Neural cell (in vitro differentiated cells): ENCODE data around the gene PTPRS. TPM values are rescaled to one million over a fixed set of nuclear protein-coding genes. Genes with fewer than 3 reads are reported as not detected.
A peak's percentile ranks its signal among the peaks of the same experiment; 100 is the strongest.

Experiments used
- H2AFZ ChIP-seq: fragments of 200-600, 300-800 bp; sonication (generic), shearing (Covaris generic); 2 replicates; pipeline ENCODE4 v1.6.0; 2014; ENCODE audit warnings: low read depth, mild to moderate bottlenecking, antibody characterized with exemption, low read length, moderate library complexity
- H3F3A ChIP-seq: fragments of 200-600 bp; shearing (Covaris generic); 2 replicates; pipeline ENCODE4 v1.6.1; 2016; ENCODE audit warnings: mild to moderate bottlenecking, moderate library complexity, mixed read lengths, antibody characterized with exemption, low read length; ENCODE audit not compliant: insufficient read depth, poor library complexity, severe bottlenecking
- H3K27ac ChIP-seq: fragments of 200-600, 300-800 bp; sonication (generic), shearing (Covaris generic); 2 replicates; pipeline ENCODE4 v1.5.1; 2014; ENCODE audit warnings: mild to moderate bottlenecking, low read length, moderate library complexity
- H3K27me3 ChIP-seq: fragments of 300-800, 200-600 bp; sonication (generic), shearing (Covaris generic); 2 replicates; pipeline ENCODE4 v1.6.0; 2014; ENCODE audit warnings: mild to moderate bottlenecking, low read depth, low read length, moderate library complexity; ENCODE audit not compliant: insufficient read depth
- H3K36me3 ChIP-seq: fragments of 300-800, 200-600 bp; sonication (generic), shearing (Covaris generic); 2 replicates; pipeline ENCODE4 v1.5.1; 2014; ENCODE audit warnings: mild to moderate bottlenecking, antibody characterized with exemption, low read length, moderate library complexity; ENCODE audit not compliant: insufficient read depth
- H3K4me2 ChIP-seq: fragments of 300-800, 200-600 bp; sonication (generic), shearing (Covaris generic); 2 replicates; pipeline ENCODE4 v1.6.0; 2014; ENCODE audit warnings: mild to moderate bottlenecking, low read length
- H3K4me3 ChIP-seq: fragments of 300-800, 200-600 bp; sonication (generic), shearing (Covaris generic); 2 replicates; pipeline ENCODE4 v1.5.1; 2014; ENCODE audit warnings: mild to moderate bottlenecking, low read length, moderate library complexity
- H3K79me2 ChIP-seq: fragments of 200-600 bp; shearing (Covaris generic); replicated peaks from 2 replicates; pipeline ENCODE4 v1.6.0; 2014; ENCODE audit warnings: mild to moderate bottlenecking, low read length, moderate library complexity; ENCODE audit not compliant: insufficient read depth
- H3K9ac ChIP-seq: fragments of 300-800, 200-600 bp; sonication (generic), shearing (Covaris generic); 2 replicates; pipeline ENCODE4 v1.6.1; 2016; ENCODE audit warnings: mild to moderate bottlenecking, low read length, mixed read lengths
- H3K9me2 ChIP-seq: fragments of 200-600 bp; shearing (Covaris generic); 2 replicates; pipeline ENCODE4 v1.6.1; 2016; ENCODE audit warnings: mild to moderate bottlenecking, low read length, mixed read lengths; ENCODE audit not compliant: insufficient read depth
- H3K9me3 ChIP-seq: fragments of 200-600, 300-800 bp; sonication (generic), shearing (Covaris generic); 2 replicates; pipeline ENCODE4 v1.6.1; 2016; ENCODE audit warnings: mild to moderate bottlenecking, mixed run types, low read length, moderate library complexity, mixed read lengths
- H4K20me1 ChIP-seq: fragments of 200-600 bp; shearing (Covaris generic); 2 replicates; pipeline ENCODE4 v1.6.1; 2016; ENCODE audit warnings: mild to moderate bottlenecking, mixed run types; ENCODE audit not compliant: insufficient read depth
- EP300 ChIP-seq: fragments of 450-650 bp; conservative IDR thresholded peaks from 2 replicates; pipeline ENCODE4 v1.6.1; 2014; ENCODE audit warnings: antibody characterized with exemption, mild to moderate bottlenecking, moderate library complexity; ENCODE audit not compliant: poor library complexity, severe bottlenecking
- EZH2 ChIP-seq: fragments of 200-600, 300-800 bp; shearing (Covaris generic), sonication (generic); IDR thresholded peaks from 2 replicates; pipeline ENCODE4 v1.6.1; 2014; ENCODE audit warnings: antibody characterized with exemption, low read length, borderline replicate concordance, mild to moderate bottlenecking; ENCODE audit not compliant: insufficient read depth, poor library complexity, severe bottlenecking
- POLR2AphosphoS5 ChIP-seq: IDR thresholded peaks from 2 replicates; pipeline ENCODE4 v1.6.1; 2012
- RAD21 ChIP-seq: fragments of 450-650 bp; conservative IDR thresholded peaks from 2 replicates; pipeline ENCODE4 v1.6.1; 2014; ENCODE audit warnings: antibody characterized with exemption, mild to moderate bottlenecking, moderate library complexity
- SMC3 ChIP-seq: fragments of 450-650 bp; conservative IDR thresholded peaks from 2 replicates; pipeline ENCODE4 v1.6.1; 2014; ENCODE audit warnings: antibody characterized with exemption, mild to moderate bottlenecking, moderate library complexity; ENCODE audit not compliant: poor library complexity
- TAF1 ChIP-seq: IDR thresholded peaks from 2 replicates; pipeline ENCODE4 v1.6.1; 2012; ENCODE audit warnings: low read depth
- polyA plus RNA-seq: library from polyadenylated mRNA; depleted of rRNA; stranded (reverse); fragments of >200 nt; gene quantifications from 2 replicates; pipeline ENCODE4 v1.2.3, GENCODE V29; 2014
- TF ChIP-seq, protein P1 (sequence below): fragments of 450-650 bp; IDR thresholded peaks from 2 replicates; pipeline ENCODE4 v1.5.1; 2014; ENCODE audit warnings: antibody characterized with exemption, mild to moderate bottlenecking, moderate library complexity; ENCODE audit not compliant: poor library complexity, severe bottlenecking
- TF ChIP-seq, protein P2 (sequence below): IDR thresholded peaks from 2 replicates; pipeline ENCODE4 v1.6.1; 2012; ENCODE audit warnings: borderline replicate concordance

PTPRS gene
- polyA plus RNA-seq, 1 donor from 2014 or later = 121 TPM

DNA sequence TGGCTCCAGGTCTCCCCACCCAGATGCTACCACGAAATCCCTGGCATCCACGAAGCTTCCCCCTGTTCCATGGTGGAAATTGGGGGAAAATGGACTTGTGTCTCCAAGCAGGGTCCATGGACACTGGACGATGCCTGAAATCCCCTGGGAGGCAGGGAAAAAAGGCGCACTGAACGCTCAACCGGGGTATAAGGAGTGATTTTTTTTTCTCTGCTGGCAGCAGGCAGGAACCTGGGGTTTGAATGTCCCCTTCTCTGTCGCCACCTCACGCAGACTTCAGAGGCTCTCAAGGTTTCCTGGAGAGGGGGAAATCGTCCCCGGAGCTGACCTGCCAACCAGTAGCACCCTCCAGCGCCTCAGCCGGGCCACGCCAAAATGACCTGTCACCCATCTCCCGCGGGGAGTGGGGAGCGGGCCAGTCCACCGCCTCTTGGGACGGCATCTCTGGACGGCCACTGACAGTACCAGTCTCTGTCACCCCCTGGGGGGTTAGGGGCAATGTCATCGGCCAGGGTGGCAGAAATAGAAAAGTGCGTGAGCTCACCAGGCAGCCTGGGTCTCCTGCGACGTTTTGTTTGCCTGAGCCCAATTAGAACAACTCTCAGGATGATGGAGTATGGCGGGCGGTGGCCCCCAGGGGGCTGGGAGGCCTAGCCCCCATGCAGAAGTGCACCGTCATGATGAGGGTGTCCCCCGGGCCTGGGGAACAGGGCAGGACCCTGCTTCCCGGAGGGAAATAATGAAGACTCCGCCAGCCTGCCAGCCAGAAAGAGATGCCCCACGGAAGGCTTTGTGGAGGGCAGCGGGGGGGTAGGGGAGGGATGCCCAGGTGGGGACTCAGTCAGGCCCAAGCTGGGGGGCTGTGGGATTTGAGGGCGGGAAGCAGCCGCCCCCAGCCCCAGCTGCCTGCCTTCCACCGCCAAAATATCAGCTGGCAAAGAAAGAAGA is 2.6 kb downstream of the PTPRS start:
- Histone ChIP-seq H3K9me2 (no peaks in the 10 kb centered on the region), H3K36me3 (no peaks in the 10 kb centered on the region), H3K9ac (peak overlapping the region; percentile 99), H2AFZ (no peak overlapping the region), H3K79me2 (peaks cover 68% of the 10 kb centered on the region), H3F3A (no peaks in the 10 kb centered on the region), H3K27me3 (no peaks in the 10 kb centered on the region), H3K27ac (peak overlapping the region; percentile 97), H3K9me3 (no peaks in the 10 kb centered on the region), H4K20me1 (peaks cover 29% of the 10 kb centered on the region), H3K4me2 (peak overlapping the region; percentile 84), H3K4me3 (peak overlapping the region; percentile 98)
- TF ChIP-seq, protein P1, sequence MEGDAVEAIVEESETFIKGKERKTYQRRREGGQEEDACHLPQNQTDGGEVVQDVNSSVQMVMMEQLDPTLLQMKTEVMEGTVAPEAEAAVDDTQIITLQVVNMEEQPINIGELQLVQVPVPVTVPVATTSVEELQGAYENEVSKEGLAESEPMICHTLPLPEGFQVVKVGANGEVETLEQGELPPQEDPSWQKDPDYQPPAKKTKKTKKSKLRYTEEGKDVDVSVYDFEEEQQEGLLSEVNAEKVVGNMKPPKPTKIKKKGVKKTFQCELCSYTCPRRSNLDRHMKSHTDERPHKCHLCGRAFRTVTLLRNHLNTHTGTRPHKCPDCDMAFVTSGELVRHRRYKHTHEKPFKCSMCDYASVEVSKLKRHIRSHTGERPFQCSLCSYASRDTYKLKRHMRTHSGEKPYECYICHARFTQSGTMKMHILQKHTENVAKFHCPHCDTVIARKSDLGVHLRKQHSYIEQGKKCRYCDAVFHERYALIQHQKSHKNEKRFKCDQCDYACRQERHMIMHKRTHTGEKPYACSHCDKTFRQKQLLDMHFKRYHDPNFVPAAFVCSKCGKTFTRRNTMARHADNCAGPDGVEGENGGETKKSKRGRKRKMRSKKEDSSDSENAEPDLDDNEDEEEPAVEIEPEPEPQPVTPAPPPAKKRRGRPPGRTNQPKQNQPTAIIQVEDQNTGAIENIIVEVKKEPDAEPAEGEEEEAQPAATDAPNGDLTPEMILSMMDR = no peak
- TF ChIP-seq POLR2AphosphoS5 (no peak), SMC3 (no peak), RAD21 (no peak), TAF1 (no peak), EZH2 (no peak)
- TF ChIP-seq, protein P2, sequence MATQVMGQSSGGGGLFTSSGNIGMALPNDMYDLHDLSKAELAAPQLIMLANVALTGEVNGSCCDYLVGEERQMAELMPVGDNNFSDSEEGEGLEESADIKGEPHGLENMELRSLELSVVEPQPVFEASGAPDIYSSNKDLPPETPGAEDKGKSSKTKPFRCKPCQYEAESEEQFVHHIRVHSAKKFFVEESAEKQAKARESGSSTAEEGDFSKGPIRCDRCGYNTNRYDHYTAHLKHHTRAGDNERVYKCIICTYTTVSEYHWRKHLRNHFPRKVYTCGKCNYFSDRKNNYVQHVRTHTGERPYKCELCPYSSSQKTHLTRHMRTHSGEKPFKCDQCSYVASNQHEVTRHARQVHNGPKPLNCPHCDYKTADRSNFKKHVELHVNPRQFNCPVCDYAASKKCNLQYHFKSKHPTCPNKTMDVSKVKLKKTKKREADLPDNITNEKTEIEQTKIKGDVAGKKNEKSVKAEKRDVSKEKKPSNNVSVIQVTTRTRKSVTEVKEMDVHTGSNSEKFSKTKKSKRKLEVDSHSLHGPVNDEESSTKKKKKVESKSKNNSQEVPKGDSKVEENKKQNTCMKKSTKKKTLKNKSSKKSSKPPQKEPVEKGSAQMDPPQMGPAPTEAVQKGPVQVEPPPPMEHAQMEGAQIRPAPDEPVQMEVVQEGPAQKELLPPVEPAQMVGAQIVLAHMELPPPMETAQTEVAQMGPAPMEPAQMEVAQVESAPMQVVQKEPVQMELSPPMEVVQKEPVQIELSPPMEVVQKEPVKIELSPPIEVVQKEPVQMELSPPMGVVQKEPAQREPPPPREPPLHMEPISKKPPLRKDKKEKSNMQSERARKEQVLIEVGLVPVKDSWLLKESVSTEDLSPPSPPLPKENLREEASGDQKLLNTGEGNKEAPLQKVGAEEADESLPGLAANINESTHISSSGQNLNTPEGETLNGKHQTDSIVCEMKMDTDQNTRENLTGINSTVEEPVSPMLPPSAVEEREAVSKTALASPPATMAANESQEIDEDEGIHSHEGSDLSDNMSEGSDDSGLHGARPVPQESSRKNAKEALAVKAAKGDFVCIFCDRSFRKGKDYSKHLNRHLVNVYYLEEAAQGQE = no peak

DNA sequence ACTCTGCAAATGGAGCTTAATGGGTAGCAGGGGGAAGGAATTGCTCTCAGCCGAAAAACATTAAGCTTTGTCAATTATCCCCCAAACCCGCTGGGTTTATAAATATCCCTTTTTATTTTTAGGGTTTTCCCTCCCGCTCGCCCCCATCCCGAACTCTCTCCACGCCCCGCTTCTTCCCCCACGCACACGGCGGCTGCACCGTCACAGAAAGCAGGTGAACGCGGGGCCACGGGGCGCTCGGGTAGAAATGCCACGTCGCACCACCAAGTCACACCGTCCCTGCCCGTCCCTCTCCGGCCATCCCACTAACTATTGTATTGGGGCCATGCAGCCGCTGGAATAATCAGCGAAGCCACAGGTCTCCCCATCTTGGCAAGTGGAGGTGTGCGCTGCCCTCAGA is 3.5 kb downstream of the PTPRS start:
- H3K4me3 ChIP-seq = peak overlapping the region; percentile 98

More for the DNA sequence above, 3.5 kb downstream of the PTPRS start:
- peak overlapping the region; percentile 97 for H3K27ac ChIP-seq
- peak overlapping the region; percentile 99 for H3K9ac ChIP-seq
- peaks cover 35% of the 10 kb centered on the region for H4K20me1 ChIP-seq
- H3K27me3 ChIP-seq = no peaks in the 10 kb centered on the region
- TF ChIP-seq TAF1 (no peak), EP300 (no peak)
- no peaks in the 10 kb centered on the region for H3K36me3 ChIP-seq
- no peak overlapping the region for H3K4me2 ChIP-seq
- H3K79me2 ChIP-seq = peaks cover 76% of the 10 kb centered on the region
- H3K9me3 ChIP-seq = no peaks in the 10 kb centered on the region
- H2AFZ ChIP-seq = no peak overlapping the region
- no peaks in the 10 kb centered on the region for H3F3A ChIP-seq
- H3K9me2 ChIP-seq = no peaks in the 10 kb centered on the region
